HG03280 (cell line): Measurements from ENCODE around the gene TMEM50B.
A peak's percentile ranks its signal among the peaks of the same experiment; 100 is the strongest.
"Not testable (repeated sequence)": the region's sequence is repeated elsewhere in the genome, so short reads cannot be mapped to it uniquely, and the experiment has no call there.

Source experiments
- ATAC-seq: cut with Tn5 transposase; IDR thresholded peaks from one replicate; pipeline ENCODE4 v1.9.1; 2021; ENCODE audit warnings: mild to moderate bottlenecking, moderate library complexity; ENCODE audit not compliant: unreplicated experiment

The TMEM50B gene

DNA sequence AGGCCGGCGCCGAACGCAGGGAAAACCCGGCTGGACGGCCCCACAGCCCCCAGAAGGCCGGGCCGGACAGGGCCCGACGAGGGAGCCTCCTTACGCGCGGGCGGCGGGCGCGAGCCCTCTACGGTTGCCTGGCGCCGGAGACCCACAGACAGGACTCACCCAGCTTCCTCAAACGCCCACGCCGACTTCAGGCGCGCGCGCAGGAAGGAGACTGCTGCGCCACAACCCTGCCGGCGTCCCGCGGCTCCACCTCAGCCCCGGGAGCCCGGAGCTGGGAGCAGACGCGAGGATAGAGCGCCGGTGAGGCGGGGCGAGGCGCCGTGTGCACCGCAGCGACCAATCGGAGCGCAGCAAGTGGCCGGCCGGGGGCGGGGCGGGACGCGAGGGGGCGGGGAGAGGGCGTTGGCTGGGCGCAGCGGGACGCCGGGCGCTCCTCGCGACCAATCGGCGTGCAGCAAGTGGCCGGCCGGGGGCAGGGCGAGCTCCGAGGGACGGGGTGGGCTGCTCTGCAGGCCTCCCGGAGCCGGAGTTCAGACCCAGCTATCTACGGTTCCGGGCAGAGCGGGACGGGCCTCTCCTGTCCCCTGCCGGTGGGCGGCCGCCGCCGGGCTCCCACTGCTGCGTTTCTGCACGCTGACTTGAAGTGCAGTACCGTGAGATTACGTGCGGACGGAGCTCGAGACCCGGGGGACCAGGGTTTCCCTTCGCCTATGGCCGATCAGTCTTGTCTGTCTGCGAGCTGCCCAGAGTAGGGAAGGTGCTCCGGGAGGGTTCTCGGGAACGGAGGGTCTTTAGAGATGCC, at the start of gene TMEM50B:
Gene TMEM50B, minus strand, starts transcription at position 296 of the 802 bp plus-strand sequence. CDS start 11,089 bp downstream, outside the sequence.
- ATAC-seq, result peak; percentile 88

GRCh38 chr21:33522953-33523349, 43.2 kb upstream of the TMEM50B start:
- ATAC-seq, result no peak

DNA sequence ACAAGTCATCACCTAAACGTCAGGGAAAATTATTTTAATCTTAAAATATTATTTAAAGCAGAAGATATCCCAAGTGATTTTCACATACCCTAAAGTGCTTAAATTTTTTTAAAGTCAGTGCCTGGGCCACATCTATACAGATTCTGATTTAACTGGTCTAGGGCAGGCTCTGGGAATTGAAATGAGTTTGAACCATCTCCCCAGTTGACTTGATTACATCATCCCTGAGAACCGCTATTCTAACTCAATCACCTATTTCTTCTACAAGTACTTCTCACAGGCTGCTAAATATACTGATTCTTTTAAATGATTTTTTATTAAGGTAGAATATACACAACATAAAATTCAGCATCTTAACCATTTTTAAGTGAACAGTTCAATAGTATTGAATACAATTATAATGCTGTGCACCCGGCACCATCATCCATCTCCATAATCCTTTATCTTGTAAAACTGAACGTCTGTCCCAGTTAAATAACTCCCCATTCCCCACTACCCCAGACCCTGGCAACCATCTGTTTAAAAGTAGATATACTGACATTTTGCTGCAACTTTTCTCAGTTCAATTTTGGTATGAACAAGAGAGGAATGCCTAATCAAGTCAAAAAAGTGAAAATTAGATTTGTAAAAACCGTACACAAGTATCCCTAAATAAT, 42.7 kb upstream of the TMEM50B start:
- ATAC-seq, result no peak

GRCh38 chr21:33518899-33519298, 39.1 kb upstream of the TMEM50B start:
- no peak for ATAC-seq

DNA sequence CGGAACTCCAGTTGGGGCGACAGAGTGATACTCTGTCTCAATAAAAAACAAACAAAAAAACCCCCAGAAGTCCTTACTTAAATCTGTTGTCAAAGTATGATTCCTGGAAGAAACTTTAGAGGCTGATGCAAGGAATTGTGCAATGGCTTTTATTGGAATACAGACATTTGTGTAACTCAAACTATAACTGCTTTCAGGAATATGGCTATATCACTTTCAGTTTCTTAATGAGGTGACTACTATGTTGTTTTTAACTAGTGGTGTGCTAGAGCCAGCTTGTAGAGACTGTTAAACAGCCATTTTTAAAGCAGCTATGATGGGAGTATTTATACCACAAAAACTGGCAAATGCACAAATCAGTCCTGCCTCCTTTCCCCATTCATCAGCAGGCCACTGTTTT, 34.5 kb upstream of the TMEM50B start:
- ATAC-seq, result no peak

DNA sequence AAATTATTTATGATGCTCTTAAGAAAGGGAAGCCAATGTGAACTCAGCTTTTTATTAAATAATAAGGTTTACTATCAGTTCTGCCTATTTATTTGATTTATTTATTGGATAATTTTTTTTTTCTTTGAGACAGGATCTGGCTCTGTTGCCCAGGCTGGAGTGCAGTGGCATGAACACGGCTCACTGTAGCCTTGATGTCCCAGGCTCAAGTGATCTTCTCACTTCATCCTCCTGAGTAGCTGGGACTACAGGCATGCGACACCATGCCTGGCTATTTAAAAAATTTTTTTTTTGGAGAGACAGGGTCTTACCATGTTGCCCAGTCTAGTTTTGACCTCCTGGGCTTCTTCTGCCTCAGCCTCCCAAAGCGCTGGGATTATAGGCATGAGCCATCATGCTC, 32.7 kb upstream of the TMEM50B start:
- no peak for ATAC-seq

- ATAC-seq, result no peak
These were observed 31.9 kb upstream of the TMEM50B start for GRCh38 chr21:33511639-33512038.

GRCh38 chr21:33510826-33511225, 31.1 kb upstream of the TMEM50B start:
- no peak for ATAC-seq

DNA sequence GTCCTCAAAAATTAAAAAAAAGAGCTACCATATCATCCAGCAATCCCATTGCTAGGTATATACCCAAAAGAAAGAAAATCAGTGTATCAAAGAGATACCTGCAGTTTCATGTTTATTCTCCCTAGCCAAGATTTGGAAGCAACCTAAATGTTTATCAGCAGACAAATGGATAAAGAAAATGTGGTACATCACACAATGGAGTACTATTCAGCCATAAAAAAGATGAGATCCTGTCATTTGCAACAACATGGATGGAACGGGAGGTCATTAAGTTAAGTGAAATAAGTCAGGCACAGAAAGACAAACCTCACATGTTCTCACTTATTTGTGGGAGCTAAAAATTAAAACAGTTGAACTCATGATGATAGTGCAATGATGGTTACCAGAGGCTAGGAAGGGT, 27.2 kb upstream of the TMEM50B start:
- not testable (repeated sequence) for ATAC-seq

DNA sequence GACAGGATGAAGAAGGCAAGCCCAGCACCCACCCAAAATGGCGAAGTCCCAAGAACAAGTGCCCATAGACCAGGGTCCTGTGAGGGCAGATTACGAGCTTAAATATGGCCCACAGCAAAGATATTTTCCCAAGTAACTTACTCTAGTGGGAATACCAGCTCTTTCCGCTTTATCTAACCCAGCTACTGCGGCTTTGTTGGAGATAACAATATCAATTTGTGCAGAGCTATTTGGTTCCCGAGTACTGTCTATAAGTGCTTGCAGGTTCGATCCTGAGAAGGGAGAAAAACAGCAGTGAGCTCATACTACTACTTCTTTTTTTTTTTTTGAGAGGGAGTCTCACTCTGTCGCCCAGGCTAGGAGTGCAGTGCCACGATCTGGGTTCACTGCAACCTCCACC, 26.1 kb upstream of the TMEM50B start:
- ATAC-seq, result no peak

GRCh38 chr21:33496345-33496744, 16.6 kb upstream of the TMEM50B start:
- no peak for ATAC-seq

- ATAC-seq, result no peak
These were observed 16.0 kb upstream of the TMEM50B start for GRCh38 chr21:33495743-33496142.

- ATAC-seq, result no peak
These were observed 14.0 kb upstream of the TMEM50B start for GRCh38 chr21:33493756-33494155.

DNA sequence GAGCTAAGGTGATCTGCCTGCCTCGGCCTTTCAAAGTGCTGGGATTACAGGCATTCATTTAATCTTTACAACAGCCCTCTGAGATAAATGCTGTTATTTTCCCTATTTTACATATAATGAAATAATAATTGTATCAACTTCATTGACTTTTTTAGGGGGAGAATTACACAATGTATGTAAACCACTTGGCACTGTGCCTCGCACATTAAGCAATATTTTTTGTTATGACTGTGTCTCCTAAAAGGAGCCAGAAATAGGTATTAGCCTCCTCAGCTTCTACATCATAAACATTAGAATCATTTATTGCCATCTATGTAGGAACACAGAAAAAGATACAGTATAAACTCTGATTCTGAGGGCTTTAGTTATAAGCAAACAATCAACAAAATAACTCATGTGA, 12.8 kb upstream of the TMEM50B start:
- no peak for ATAC-seq

GRCh38 chr21:33491373-33492102, 11.8 kb upstream of the TMEM50B start, which contains the start of gene DNAJC28:
DNAJC28 (minus strand) TSS chr21:33491716; CDS start chr21:33489393, 2,323 bp downstream.
- ATAC-seq, result peak; percentile 98

DNA sequence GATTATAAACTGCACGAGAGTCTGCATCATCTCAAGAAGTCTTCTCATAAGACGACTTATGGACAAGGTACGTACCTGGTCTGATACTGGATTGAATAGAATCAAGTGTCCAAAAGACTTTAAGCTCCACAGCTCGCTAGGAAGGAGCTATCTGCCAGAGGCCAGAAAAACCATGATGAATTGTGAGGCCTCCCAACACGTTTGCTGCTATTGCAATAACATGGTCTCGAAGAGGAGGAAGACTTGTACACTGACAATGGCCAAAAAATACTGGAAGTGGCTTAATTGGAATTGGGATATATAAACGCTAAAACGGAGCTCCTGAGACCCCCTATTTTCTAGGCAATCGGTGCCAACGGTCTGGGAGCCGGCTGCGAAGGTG, 11.2 kb upstream of the TMEM50B start:
- ATAC-seq, result no peak

DNA sequence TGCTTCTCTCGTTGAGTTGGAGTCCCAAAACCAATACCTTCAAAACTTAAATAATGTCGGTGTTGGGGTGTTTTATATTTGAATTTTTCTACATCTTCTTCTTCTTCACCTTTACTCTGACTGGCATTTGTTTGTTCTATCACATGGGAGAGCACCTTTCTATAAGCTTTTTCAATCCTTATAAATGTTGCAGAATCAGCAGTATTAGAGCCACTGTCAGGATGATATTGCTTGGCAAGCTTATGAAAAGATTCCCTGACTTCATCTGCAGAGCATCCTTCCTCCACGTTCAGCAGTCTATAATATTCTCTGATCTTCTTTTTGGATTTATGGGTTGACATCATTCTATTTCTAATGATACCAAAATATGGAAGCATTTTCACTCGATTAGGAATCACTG, 9.2 kb upstream of the TMEM50B start:
- no peak for ATAC-seq

- ATAC-seq, result no peak
These were observed 8.2 kb upstream of the TMEM50B start for GRCh38 chr21:33487996-33488395.

DNA sequence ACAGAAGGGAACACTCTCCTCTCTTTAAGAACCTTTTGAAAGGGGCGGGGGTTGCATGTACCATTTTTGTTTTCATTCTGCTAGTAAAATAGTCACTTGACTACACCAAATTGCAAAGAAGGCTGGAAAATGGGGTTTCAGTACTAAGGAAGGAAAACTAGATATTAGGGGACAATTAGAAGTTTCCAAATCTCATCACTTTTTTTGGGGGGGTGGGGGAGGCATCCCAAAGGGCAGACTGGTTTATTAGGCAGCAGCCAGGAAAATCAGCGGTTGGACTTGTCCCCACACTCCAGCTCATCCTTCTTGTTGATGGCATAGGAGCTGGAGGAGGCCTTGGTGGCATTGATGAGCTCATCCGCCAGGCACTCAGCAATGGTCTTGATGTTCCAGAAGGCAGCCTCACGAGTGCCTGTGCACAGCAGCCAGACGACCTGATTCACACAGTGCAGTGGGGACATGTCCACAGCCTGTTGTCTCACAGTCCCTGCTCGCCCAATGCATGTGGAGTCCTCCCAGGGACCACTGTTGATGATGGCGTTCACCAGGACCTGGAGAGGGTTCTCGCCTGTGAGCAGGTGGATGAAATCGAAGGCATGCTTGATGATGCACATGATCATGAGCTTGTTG, 1.7 kb upstream of the TMEM50B start:
- ATAC-seq, result no peak

DNA sequence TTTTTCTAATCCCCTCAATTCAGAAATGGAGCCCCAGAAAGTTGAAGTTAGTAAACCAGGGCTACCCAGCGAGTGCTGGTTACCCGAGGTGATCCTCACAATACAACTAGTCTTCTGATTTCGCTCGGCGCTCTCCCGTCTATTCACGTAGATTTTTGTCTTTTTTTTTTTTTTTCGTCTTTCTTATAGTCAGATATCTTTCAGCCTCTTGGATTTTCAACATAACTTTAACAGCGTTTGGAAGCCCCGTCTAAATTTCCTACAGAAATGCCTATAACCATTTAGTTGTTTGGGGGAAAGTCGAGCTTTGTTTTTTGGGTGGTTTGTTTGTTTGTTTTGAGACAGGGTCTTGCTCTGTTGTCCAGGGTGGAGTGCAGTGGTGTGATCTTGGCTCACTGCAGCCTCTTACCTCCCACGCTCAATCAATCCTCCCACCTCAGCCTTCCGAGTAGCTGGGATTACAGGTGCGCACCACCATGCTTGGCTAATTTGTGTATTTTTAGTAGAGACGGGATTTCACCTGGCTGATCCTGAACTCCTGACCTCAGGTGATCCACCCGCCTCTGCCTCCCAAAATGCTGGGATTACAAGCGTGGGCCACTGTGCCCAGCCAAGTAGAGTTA, 818 bp upstream of the TMEM50B start:
- ATAC-seq, result no peak
